GM06990 (cell line): ENCODE results near the gene C1orf198.

ENCODE experiments used
- DNase-seq: peaks from one replicate; pipeline ENCODE4 v3.0.0-alpha.2; 2011; ENCODE audit not compliant: insufficient read length; ENCODE audit errors: extremely low read depth
- H3K27me3 ChIP-seq: replicated peaks from 2 replicates; pipeline ENCODE4 v1.6.0; 2011; ENCODE audit warnings: low read length; ENCODE audit not compliant: control insufficient read depth, insufficient read depth
- H3K36me3 ChIP-seq: 2 replicates; pipeline ENCODE4 v1.5.1; 2011; ENCODE audit warnings: low read length; ENCODE audit not compliant: control insufficient read depth, insufficient read depth
- H3K4me3 ChIP-seq: replicated peaks from 2 replicates; pipeline ENCODE4 v1.5.1; 2011; ENCODE audit warnings: low read depth, mild to moderate bottlenecking, control low read depth, low read length
- TF ChIP-seq, protein P1 (sequence below): IDR thresholded peaks from 2 replicates; pipeline ENCODE4 v1.5.1; 2011; ENCODE audit warnings: low read length, control low read depth, mild to moderate bottlenecking, inconsistent platforms; ENCODE audit not compliant: insufficient read depth, poor library complexity, severe bottlenecking

The C1orf198 gene

DNA sequence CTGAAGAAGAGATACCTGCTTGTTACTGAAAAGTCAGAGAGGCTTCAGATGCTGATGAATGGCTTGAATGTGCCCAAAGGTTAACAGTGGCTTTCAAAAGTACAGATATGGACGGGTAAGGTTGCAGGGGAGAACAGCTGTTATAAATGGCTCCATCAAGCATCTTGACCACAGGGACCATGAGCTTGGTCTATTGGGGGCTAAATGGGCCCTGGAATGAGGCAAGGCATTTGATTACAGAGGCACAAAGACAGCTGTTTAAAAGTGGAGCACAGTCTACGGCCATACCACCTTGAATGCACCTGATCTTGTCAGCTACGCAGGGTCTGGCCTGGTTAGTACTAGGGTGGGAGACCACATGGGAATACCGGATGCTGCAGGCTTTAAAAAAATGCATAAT is 48.3 kb downstream of the C1orf198 start:
- Histone ChIP-seq H3K4me3 (no peak overlapping the region), H3K27me3 (no peaks in the 10 kb centered on the region; the same call in 1 of the 2 replicates), H3K36me3 (no peaks in the 10 kb centered on the region)
- no peak for DNase-seq
- TF ChIP-seq, protein P1, sequence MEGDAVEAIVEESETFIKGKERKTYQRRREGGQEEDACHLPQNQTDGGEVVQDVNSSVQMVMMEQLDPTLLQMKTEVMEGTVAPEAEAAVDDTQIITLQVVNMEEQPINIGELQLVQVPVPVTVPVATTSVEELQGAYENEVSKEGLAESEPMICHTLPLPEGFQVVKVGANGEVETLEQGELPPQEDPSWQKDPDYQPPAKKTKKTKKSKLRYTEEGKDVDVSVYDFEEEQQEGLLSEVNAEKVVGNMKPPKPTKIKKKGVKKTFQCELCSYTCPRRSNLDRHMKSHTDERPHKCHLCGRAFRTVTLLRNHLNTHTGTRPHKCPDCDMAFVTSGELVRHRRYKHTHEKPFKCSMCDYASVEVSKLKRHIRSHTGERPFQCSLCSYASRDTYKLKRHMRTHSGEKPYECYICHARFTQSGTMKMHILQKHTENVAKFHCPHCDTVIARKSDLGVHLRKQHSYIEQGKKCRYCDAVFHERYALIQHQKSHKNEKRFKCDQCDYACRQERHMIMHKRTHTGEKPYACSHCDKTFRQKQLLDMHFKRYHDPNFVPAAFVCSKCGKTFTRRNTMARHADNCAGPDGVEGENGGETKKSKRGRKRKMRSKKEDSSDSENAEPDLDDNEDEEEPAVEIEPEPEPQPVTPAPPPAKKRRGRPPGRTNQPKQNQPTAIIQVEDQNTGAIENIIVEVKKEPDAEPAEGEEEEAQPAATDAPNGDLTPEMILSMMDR, result no peak

DNA sequence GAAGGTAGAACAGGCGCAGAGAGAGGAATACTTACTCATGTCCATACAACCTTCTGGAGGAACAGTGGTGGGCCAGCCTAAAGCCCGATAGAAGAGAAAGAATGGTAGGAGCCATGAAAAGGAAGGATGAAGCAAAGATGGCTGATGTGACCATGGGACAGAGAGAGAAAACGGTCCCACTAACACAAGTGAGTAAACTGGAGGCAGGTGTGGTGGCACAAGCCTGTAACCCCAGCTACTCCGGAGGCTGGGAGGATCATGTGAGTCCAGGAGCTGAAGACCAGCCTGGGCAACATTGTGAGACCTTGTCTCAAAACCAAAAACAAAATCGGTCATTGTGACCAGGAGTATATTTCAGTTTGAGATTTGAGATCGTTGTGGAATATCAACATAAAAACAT is 49.4 kb downstream of the C1orf198 start:
- Histone ChIP-seq H3K4me3 (no peak overlapping the region), H3K36me3 (no peaks in the 10 kb centered on the region), H3K27me3 (no peaks in the 10 kb centered on the region; the same call in 1 of the 2 replicates)
- TF ChIP-seq, protein P1, result no peak
- DNase-seq, result no peak

DNA sequence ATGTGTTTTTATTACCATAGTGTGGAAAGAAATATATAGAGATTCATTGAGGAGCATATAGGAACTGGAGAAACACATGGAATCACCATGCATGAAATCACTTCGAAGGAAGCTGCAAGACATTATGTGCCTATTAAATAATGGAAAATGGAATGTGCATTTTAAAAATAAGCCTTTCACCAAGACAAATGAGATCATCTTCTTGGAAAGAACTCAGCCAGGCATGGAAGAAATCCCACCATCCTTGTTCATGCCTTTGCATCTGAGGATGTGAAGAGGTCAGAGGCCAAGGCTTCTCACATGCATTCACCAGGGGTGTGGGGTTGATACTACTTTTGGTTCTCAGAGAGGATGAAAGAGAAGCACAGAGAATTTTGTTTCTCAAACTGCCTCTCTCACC is 50.0 kb downstream of the C1orf198 start:
- Histone ChIP-seq H3K4me3 (no peak overlapping the region), H3K36me3 (no peaks in the 10 kb centered on the region), H3K27me3 (no peaks in the 10 kb centered on the region; the same call in 1 of the 2 replicates)
- TF ChIP-seq, protein P1, result no peak
- no peak for DNase-seq

DNA sequence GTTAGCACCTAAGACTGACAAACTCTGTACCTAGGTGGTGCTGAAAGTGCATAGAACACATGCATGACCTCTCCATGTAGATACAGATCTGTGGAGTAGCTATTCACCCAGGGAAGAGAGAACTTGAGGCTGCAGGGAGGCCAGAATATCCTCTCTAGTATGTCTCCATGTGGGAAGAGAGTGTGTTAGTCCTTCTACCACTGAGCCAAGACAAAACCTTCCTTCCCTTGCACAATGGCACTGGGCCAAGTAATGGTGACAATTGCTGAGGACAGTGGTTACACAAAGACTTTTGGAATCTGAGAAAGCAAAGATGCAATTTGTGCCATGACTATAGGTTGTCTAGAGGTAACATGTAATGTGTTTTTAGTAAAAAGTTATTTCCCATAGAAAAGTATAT is 52.3 kb downstream of the C1orf198 start:
- Histone ChIP-seq H3K27me3 (no peaks in the 10 kb centered on the region; the same call in 1 of the 2 replicates), H3K4me3 (no peak overlapping the region), H3K36me3 (no peaks in the 10 kb centered on the region)
- DNase-seq, result no peak
- TF ChIP-seq, protein P1, result no peak

DNA sequence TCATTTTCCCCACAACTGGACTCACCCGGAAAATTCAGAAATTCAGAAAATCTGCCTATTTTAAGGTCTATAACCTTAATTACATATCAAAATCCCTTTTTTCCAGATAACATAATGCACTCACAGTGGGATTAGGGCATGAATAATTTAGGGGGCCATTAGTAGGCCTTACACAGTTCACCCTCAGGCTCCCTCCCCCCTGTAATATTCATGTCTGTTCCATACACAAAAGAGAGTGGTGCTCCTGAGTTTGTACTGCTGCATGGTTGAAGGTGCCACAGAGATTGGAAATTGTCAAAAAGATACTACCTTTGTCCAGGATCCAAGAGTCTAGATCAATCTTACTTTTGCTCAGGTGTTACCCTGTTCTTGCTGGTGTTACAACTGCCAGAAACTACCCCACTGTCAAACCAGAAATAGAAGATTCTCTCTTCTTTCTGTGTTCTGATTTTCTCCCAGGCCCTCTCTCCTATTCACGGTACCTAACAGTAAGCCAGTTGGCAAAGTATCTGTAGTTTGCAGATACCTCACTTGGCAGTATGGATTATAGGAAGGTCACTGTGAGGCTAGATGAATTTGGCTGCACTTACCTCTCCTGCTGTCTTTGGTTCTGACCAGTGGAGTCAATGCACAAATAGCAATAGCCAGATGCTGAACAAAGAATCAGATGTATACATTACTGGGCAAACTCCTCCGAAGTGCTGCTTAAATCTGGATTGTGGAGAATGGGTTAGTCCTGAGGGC is 53.2 kb downstream of the C1orf198 start:
- no peaks in the 10 kb centered on the region; the same call in 1 of the 2 replicates for H3K27me3 ChIP-seq
- DNase-seq, result no peak
- TF ChIP-seq, protein P1, result no peak
- no peaks in the 10 kb centered on the region for H3K36me3 ChIP-seq
- no peak overlapping the region for H3K4me3 ChIP-seq
